KOPT-K1 (cell line): Measurements from ENCODE around the gene MAP1LC3A.

Experiments used
- H3K27ac ChIP-seq: fragments of 200-600 bp; sonication (generic); 2 replicates; pipeline ENCODE4 v1.5.1; 2016; ENCODE audit warnings: antibody characterized with exemption, mild to moderate bottlenecking, low read depth, low read length; ENCODE audit not compliant: poor library complexity, severe bottlenecking
- H3K36me3 ChIP-seq: fragments of 200-600 bp; sonication (generic); 2 replicates; pipeline ENCODE4 v1.5.1; 2017; ENCODE audit warnings: antibody characterized with exemption, mild to moderate bottlenecking, low read length, moderate library complexity; ENCODE audit not compliant: insufficient read depth
- H3K9me3 ChIP-seq: fragments of 200-600 bp; sonication (generic); 2 replicates; pipeline ENCODE4 v1.5.1; 2017; ENCODE audit warnings: antibody characterized with exemption, low read length, mild to moderate bottlenecking; ENCODE audit not compliant: insufficient read depth, poor library complexity, severe bottlenecking

MAP1LC3A gene

GRCh38 chr20:34586488-34587163, 28.1 kb downstream of the MAP1LC3A start:
- Histone ChIP-seq H3K27ac (no peak overlapping the region), H3K9me3 (no peaks in the 10 kb centered on the region), H3K36me3 (peaks cover 54% of the 10 kb centered on the region)

- Histone ChIP-seq H3K36me3 (no peaks in the 10 kb centered on the region), H3K27ac (no peak overlapping the region)
Observed at GRCh38 chr20:34595377-34596184, 37.1 kb downstream of the MAP1LC3A start.

GRCh38 chr20:34600892-34601653, 42.6 kb downstream of the MAP1LC3A start:
- no peaks in the 10 kb centered on the region for H3K36me3 ChIP-seq

More at GRCh38 chr20:34595377-34596184, 37.1 kb downstream of the MAP1LC3A start:
- no peaks in the 10 kb centered on the region for H3K9me3 ChIP-seq

GRCh38 chr20:34604980-34605788, 46.7 kb downstream of the MAP1LC3A start:
- no peak overlapping the region for H3K27ac ChIP-seq
- no peaks in the 10 kb centered on the region for H3K9me3 ChIP-seq

More at GRCh38 chr20:34600892-34601653, 42.6 kb downstream of the MAP1LC3A start:
- Histone ChIP-seq H3K9me3 (no peaks in the 10 kb centered on the region), H3K27ac (no peak overlapping the region)

GRCh38 chr20:34607066-34607465, 48.5 kb downstream of the MAP1LC3A start:
- H3K9me3 ChIP-seq, result no peaks in the 10 kb centered on the region
- H3K36me3 ChIP-seq, result peaks cover 6% of the 10 kb centered on the region; the same call in 1 of the 2 replicates
- no peak overlapping the region for H3K27ac ChIP-seq

More at GRCh38 chr20:34604980-34605788, 46.7 kb downstream of the MAP1LC3A start:
- H3K36me3 ChIP-seq, result no peaks in the 10 kb centered on the region
